Osteocyte (in vitro differentiated cells): ENCODE results near the gene DDX10. TPM values are rescaled to one million over a fixed set of nuclear protein-coding genes. Genes with fewer than 3 reads are reported as not detected.

Source experiments
- DNase-seq: peaks from one replicate; pipeline ENCODE4 v3.0.0; 2021; ENCODE audit warnings: mixed read lengths; ENCODE audit not compliant: unreplicated experiment; ENCODE audit errors: extremely low spot score
- H3K27ac Mint-ChIP-seq: one replicate; pipeline ENCODE4 v1.8.0; 2021; ENCODE audit warnings: mild to moderate bottlenecking, mixed read lengths; ENCODE audit not compliant: unreplicated experiment
- H3K27me3 Mint-ChIP-seq: one replicate; pipeline ENCODE4 v1.8.0; 2021; ENCODE audit warnings: mixed read lengths; ENCODE audit not compliant: unreplicated experiment
- H3K36me3 Mint-ChIP-seq: one replicate; pipeline ENCODE4 v1.8.0; 2021; ENCODE audit warnings: mixed read lengths; ENCODE audit not compliant: unreplicated experiment
- H3K4me1 Mint-ChIP-seq: one replicate; pipeline ENCODE4 v1.8.0; 2021; ENCODE audit warnings: mixed read lengths; ENCODE audit not compliant: unreplicated experiment
- H3K4me3 Mint-ChIP-seq: one replicate; pipeline ENCODE4 v1.8.0; 2021; ENCODE audit warnings: mild to moderate bottlenecking, moderate library complexity, mixed read lengths; ENCODE audit not compliant: unreplicated experiment
- H3K9me3 Mint-ChIP-seq: one replicate; pipeline ENCODE4 v1.8.0; 2021; ENCODE audit warnings: mixed read lengths; ENCODE audit not compliant: unreplicated experiment
- total RNA-seq: library from RNA; stranded (reverse); gene quantifications from 2 replicates; pipeline ENCODE4 v1.2.1, GENCODE V29; 2021
- TF ChIP-seq, protein P1 (sequence below): fragments of 200-600 bp; sonication (generic); IDR thresholded peaks from 2 replicates; pipeline ENCODE4 v1.5.0; 2021; ENCODE audit warnings: antibody characterized with exemption, mild to moderate bottlenecking, moderate library complexity

DDX10 gene
- total RNA-seq, 1 donor from 2014 or later: 34.6 TPM

DNA sequence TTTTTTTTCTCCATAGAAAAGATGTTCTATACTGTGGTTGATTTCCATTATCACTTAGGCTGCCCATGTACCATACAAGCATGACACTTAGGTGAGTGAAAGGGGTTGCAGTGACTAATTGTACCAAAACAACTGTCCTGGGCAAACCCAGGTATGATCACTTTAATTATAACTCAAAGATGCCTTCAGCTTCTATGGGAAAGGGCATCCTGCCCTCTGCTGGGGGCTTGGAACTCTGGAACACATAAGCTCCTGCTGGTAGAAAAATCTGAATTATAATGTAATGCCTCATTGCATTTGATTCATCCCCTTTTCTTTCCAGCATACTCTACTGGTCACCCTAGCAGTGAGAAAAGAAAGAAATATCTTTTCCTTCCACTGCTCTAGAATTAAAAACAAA, 206.3 kb downstream of the DDX10 start:
- H3K27ac Mint-ChIP-seq: peak overlapping the region; percentile 98
- no peaks in the 10 kb centered on the region for H3K36me3 Mint-ChIP-seq
- no peak for DNase-seq
- peaks cover 75% of the 10 kb centered on the region for H3K4me1 Mint-ChIP-seq
- no peaks in the 10 kb centered on the region for H3K9me3 Mint-ChIP-seq
- H3K27me3 Mint-ChIP-seq: no peaks in the 10 kb centered on the region
- H3K4me3 Mint-ChIP-seq: no peak overlapping the region
- TF ChIP-seq, protein P1, sequence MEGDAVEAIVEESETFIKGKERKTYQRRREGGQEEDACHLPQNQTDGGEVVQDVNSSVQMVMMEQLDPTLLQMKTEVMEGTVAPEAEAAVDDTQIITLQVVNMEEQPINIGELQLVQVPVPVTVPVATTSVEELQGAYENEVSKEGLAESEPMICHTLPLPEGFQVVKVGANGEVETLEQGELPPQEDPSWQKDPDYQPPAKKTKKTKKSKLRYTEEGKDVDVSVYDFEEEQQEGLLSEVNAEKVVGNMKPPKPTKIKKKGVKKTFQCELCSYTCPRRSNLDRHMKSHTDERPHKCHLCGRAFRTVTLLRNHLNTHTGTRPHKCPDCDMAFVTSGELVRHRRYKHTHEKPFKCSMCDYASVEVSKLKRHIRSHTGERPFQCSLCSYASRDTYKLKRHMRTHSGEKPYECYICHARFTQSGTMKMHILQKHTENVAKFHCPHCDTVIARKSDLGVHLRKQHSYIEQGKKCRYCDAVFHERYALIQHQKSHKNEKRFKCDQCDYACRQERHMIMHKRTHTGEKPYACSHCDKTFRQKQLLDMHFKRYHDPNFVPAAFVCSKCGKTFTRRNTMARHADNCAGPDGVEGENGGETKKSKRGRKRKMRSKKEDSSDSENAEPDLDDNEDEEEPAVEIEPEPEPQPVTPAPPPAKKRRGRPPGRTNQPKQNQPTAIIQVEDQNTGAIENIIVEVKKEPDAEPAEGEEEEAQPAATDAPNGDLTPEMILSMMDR: peak; percentile 80

DNA sequence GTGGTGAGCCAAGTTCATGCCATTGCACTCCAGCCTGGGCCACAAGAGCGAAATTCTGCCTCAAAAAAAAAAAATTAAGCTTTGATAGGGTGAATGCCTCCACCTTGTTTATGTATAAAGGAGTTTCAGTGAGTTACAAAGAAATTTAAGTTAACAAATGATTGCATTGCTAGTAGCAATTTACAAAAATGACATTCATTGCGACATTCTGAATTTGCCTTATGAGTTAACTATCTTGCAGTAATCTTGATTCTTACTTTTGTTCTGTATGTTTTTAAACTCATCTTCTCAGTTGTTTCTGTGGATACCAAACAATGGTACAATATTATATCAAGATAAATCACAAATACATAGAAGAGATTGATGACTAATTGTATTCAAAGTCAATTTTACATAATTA, 207.0 kb downstream of the DDX10 start:
- Mint-ChIP-seq H3K27ac (peak overlapping the region; percentile 98), H3K27me3 (no peaks in the 10 kb centered on the region), H3K4me3 (no peak overlapping the region), H3K36me3 (no peaks in the 10 kb centered on the region), H3K9me3 (no peaks in the 10 kb centered on the region), H3K4me1 (peaks cover 71% of the 10 kb centered on the region)
- DNase-seq: no peak
- TF ChIP-seq, protein P1: no peak

DNA sequence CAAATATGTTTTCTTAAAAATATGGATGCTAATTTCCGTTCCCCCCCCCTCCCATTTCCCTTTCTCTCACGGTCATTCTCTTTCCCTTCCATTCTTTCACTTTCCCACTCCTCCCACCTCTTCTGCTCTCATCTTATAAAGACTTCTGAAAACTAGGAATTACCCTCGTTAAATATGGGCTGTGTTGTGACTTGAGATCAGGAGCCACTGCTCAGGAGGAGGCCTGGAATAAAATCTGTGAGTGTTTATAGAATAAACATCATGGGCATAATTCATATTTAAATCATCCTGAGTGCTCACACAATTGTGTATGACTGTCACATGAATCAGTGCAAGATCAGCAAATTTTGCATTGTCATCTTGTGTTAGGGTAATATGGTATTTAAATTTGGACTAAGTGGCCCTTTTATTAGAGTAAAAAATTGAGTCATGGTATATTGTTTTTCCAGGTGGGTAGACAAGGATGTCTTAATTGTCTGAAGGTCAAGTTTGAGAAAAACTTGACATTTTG, 208.0 kb downstream of the DDX10 start:
- peaks cover 75% of the 10 kb centered on the region for H3K4me1 Mint-ChIP-seq
- no peaks in the 10 kb centered on the region for H3K9me3 Mint-ChIP-seq
- peak overlapping the region; percentile 62 for H3K4me3 Mint-ChIP-seq
- DNase-seq: no peak
- TF ChIP-seq, protein P1: no peak
- H3K27me3 Mint-ChIP-seq: no peaks in the 10 kb centered on the region
- H3K36me3 Mint-ChIP-seq: no peaks in the 10 kb centered on the region
- H3K27ac Mint-ChIP-seq: peak overlapping the region; percentile 98

DNA sequence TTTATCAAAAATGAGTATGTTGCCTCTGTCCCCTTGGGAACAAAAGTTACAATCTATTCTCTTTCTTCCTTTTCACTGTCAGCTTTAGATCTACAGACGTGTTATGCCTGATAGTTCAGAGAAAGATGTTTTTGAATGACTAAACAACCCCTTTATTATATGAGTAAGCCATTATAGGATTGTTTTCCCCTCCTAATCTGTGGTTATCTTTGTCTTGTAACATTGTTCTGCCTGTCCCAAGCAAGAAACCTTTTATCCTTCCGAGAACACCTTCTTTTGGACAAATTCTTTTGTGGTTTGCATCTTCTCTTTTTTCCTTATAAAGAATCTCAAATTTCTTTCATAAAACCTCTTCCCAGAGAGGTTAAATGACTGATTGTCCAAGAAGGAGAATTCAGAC, 208.4 kb downstream of the DDX10 start:
- no peak for DNase-seq
- Mint-ChIP-seq H3K27ac (peak overlapping the region; percentile 98), H3K36me3 (no peaks in the 10 kb centered on the region), H3K9me3 (no peaks in the 10 kb centered on the region), H3K4me1 (peaks cover 76% of the 10 kb centered on the region), H3K27me3 (no peaks in the 10 kb centered on the region), H3K4me3 (peak overlapping the region; percentile 62)
- TF ChIP-seq, protein P1: no peak

DNA sequence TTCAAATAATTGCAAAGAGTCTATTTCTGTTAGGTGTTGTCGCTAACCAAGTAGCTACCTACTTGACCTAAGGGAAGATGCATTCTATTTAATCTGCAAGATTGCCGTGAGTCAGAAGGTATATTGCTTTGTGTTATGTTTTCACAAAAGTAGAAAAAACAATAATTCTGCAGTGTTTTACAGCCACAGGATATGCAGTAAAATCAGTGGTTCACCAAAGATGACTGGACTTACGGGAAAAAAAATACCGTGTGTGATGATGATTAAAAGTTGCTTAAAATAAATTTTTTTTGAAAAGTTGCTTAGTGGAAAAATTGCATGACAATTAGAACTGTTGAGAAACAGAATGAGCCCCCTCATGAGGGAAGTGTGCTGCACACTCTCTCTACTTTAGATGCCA, 209.1 kb downstream of the DDX10 start:
- no peak overlapping the region for H3K4me3 Mint-ChIP-seq
- H3K27ac Mint-ChIP-seq: peak overlapping the region; percentile 98
- DNase-seq: no peak
- H3K36me3 Mint-ChIP-seq: no peaks in the 10 kb centered on the region
- no peaks in the 10 kb centered on the region for H3K9me3 Mint-ChIP-seq
- peaks cover 74% of the 10 kb centered on the region for H3K4me1 Mint-ChIP-seq
- TF ChIP-seq, protein P1: no peak
- H3K27me3 Mint-ChIP-seq: no peaks in the 10 kb centered on the region
